Measurements from ENCODE around the gene NSUN7. TPM values are rescaled to one million over a fixed set of nuclear protein-coding genes. Genes with fewer than 3 reads are reported as not detected.

The NSUN7 gene
- total RNA-seq, 2 donors from 2014 or later: 10.9 to 11.2 TPM

DNA sequence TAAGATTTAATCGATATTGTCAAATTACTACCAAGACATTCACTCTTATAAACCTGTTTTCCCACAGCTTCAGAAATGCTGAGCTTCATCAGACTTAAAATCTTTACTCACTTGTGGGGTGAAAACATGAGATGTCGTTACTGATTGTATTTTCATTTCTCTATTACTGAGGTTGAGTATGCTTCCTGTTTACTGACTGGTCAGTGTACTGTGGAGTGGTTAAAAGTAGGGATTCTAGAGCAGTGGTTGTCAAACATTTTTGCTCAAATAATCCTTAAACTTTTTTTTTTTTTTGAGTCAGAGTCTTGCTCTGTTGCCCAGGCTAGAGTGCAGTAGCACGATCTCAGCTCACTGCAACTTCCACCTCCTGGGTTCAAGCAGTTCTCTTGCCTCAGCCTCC lies 50.3 kb downstream of the NSUN7 start:
- TF ChIP-seq, protein P1, sequence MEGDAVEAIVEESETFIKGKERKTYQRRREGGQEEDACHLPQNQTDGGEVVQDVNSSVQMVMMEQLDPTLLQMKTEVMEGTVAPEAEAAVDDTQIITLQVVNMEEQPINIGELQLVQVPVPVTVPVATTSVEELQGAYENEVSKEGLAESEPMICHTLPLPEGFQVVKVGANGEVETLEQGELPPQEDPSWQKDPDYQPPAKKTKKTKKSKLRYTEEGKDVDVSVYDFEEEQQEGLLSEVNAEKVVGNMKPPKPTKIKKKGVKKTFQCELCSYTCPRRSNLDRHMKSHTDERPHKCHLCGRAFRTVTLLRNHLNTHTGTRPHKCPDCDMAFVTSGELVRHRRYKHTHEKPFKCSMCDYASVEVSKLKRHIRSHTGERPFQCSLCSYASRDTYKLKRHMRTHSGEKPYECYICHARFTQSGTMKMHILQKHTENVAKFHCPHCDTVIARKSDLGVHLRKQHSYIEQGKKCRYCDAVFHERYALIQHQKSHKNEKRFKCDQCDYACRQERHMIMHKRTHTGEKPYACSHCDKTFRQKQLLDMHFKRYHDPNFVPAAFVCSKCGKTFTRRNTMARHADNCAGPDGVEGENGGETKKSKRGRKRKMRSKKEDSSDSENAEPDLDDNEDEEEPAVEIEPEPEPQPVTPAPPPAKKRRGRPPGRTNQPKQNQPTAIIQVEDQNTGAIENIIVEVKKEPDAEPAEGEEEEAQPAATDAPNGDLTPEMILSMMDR (IDR thresholded peaks at IDR 0.05): no peak
- no peaks in the 10 kb centered on the region for H3K9me3 ChIP-seq
- intact Hi-C loops (cut with DNase I): no loop called here

DNA sequence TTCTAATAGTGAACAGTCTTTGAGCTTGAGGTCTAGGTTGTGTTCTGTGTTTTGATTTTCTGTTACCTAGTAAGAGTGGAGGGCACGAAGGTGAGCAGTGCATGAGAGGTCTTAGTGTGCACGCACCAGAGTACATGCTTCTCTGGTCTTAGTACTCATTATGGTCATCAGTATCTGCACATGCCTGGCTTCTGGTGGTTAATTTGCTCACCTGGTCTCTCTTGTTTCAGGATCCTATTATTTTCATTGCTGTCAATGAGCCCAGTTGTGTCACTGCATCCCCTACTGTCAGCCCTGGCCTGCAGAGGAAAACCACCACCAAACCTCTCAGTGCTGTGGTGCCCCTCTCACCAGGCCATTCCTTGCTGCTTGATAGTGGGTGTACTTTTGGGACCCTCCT lies 54.8 kb downstream of the NSUN7 start:
- Histone ChIP-seq H3K9ac (ENCODE audit: low read depth in 2 of 2, low read length in 2 of 2) (no peak overlapping the region), H3K36me3 (no peaks in the 10 kb centered on the region), H3K4me3 (no peak overlapping the region), H3K27me3 (no peaks in the 10 kb centered on the region), H3K9me3 (no peaks in the 10 kb centered on the region), H3K4me1 (no peaks in the 10 kb centered on the region), H3K27ac (no peak overlapping the region)
- intact Hi-C loops (cut with DNase I): no loop called here
- DNase-seq: no peak
- TF ChIP-seq, protein P1 (IDR thresholded peaks at IDR 0.05): no peak

More for the DNA sequence above, 50.3 kb downstream of the NSUN7 start:
- H3K27ac ChIP-seq: no peak overlapping the region
- H3K4me1 ChIP-seq: no peaks in the 10 kb centered on the region
- H3K9ac ChIP-seq (ENCODE audit: low read depth in 2 of 2, low read length in 2 of 2): no peak overlapping the region
- no peaks in the 10 kb centered on the region for H3K36me3 ChIP-seq
- DNase-seq: no peak
- no peaks in the 10 kb centered on the region for H3K27me3 ChIP-seq
- H3K4me3 ChIP-seq: no peak overlapping the region

GRCh38 chr4:40808926-40809457 lies 59.2 kb downstream of the NSUN7 start:
- intact Hi-C loops (cut with DNase I): loop anchor here (5.0 kb wide), 1 partner anchor 63 kb away; no protein-coding TSS in a partner anchor
- TF ChIP-seq, protein P1 (IDR thresholded peaks at IDR 0.05): no peak
- H3K27ac ChIP-seq: no peak overlapping the region

DNA sequence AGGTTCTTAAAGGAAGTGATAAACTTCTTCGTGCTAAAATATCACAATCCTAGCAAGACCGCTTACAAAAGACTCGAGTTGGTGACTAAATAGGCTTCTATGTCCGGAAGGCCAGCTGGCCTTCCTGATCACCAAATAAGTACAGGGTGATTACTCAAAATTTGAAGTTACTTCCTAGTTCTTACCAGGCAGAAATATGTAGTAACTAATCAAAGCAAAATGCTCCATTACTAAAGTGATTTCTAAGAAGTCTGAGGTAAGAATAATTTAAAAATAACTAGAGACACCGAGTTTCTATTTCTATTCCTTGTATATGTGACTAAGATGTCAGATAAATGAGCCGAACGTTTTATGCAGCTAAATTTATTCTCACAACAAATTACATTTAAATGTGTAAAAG lies 62.2 kb downstream of the NSUN7 start:
- TF ChIP-seq, protein P1 (IDR thresholded peaks at IDR 0.05): no peak
- H3K27ac ChIP-seq: no peak overlapping the region
- DNase-seq: no peak

More at GRCh38 chr4:40808926-40809457, 59.2 kb downstream of the NSUN7 start:
- Histone ChIP-seq H3K27me3 (no peaks in the 10 kb centered on the region), H3K4me3 (no peak overlapping the region), H3K9ac (ENCODE audit: low read depth in 2 of 2, low read length in 2 of 2) (no peak overlapping the region), H3K36me3 (no peaks in the 10 kb centered on the region), H3K9me3 (no peaks in the 10 kb centered on the region), H3K4me1 (no peaks in the 10 kb centered on the region)
- DNase-seq: no peak

DNA sequence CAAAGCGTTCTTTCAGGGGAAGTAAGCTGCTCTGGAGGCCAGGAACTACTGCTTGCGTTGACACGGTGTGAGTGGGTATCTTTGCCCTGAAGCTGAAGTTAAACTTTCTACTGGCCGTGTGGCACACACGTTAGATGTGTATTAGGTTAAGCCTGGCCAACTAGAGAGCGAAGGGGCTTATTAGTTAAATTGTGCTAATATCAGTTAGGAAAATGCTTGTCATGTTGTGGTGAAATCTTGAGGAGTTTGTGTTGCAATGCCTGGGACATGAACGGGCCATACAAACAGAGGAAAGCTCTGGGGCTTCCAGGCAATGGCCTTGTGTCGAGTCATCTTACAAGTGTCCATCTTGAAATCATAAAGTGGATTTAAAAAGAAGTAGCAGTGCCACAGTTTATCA lies 62.6 kb downstream of the NSUN7 start:
- Histone ChIP-seq H3K4me1 (no peaks in the 10 kb centered on the region), H3K9ac (ENCODE audit: low read depth in 2 of 2, low read length in 2 of 2) (no peak overlapping the region), H3K36me3 (no peaks in the 10 kb centered on the region), H3K4me3 (no peak overlapping the region), H3K27ac (no peak overlapping the region), H3K27me3 (no peaks in the 10 kb centered on the region), H3K9me3 (no peaks in the 10 kb centered on the region)
- no peak for DNase-seq
- intact Hi-C loops (cut with DNase I): no loop called here
- TF ChIP-seq, protein P1 (IDR thresholded peaks at IDR 0.05): no peak

More for the DNA sequence above, 62.2 kb downstream of the NSUN7 start:
- Histone ChIP-seq H3K9ac (ENCODE audit: low read depth in 2 of 2, low read length in 2 of 2) (no peak overlapping the region), H3K4me3 (no peak overlapping the region), H3K4me1 (no peaks in the 10 kb centered on the region), H3K27me3 (no peaks in the 10 kb centered on the region), H3K9me3 (no peaks in the 10 kb centered on the region), H3K36me3 (no peaks in the 10 kb centered on the region)
- intact Hi-C loops (cut with DNase I): no loop called here
